HK-2 (cell line): ENCODE data around the gene IGSF8.

ENCODE experiments used
- DNase-seq: peaks from one replicate; pipeline ENCODE4 v3.0.0-alpha.2; 2018; ENCODE audit not compliant: unreplicated experiment

The IGSF8 gene, protein sequence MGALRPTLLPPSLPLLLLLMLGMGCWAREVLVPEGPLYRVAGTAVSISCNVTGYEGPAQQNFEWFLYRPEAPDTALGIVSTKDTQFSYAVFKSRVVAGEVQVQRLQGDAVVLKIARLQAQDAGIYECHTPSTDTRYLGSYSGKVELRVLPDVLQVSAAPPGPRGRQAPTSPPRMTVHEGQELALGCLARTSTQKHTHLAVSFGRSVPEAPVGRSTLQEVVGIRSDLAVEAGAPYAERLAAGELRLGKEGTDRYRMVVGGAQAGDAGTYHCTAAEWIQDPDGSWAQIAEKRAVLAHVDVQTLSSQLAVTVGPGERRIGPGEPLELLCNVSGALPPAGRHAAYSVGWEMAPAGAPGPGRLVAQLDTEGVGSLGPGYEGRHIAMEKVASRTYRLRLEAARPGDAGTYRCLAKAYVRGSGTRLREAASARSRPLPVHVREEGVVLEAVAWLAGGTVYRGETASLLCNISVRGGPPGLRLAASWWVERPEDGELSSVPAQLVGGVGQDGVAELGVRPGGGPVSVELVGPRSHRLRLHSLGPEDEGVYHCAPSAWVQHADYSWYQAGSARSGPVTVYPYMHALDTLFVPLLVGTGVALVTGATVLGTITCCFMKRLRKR

DNA sequence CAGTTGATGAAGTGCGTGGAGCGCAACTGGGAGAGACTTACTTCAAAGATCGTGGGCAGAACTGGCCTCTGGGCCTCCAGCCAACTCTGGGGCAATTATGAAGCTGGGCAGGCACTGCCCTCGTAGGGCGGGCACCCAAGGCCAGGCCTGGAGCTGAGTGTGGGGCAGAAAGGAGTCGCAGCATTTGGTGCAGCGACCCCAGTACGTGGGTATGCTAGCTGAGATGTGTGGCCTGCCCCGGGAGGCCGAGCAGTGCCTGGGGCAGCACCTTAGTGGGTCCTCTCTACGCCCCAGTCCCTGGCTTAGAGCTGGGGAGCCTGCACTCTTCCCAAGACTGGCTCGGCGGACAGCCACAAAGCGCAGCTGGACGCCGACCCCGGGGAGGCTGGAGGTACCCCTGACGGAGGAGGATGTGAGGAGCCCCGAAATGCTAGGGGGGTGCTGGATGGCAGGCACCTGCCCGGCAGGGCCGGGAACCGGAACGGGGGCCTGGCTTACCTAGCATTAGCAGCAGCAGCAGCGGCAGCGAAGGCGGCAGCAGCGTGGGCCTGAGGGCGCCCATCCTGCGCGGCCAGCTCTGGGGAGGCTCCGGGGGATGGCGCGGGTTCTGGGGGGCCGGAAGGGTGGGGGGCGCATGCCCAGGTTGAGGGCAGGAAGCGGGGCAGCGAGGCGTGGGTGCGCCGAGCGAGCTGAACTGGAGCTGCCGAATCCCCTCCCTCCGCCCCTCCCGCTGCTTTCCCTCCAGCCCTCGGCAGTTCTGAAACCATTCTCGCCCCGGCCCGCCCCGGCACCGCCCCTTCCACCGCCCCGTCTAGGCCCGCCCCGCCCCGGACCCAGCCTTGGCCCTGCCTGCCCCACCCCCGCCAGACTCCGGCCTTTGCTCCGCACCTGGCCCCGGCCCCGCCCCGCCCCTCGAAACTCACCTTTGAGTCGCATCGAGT is at the start of gene IGSF8:
TSS of gene IGSF8 (minus strand) at position 709 of the 941 bp plus-strand sequence. CDS start at position 562, 147 bp downstream.
- DNase-seq = peak; percentile 98

DNA sequence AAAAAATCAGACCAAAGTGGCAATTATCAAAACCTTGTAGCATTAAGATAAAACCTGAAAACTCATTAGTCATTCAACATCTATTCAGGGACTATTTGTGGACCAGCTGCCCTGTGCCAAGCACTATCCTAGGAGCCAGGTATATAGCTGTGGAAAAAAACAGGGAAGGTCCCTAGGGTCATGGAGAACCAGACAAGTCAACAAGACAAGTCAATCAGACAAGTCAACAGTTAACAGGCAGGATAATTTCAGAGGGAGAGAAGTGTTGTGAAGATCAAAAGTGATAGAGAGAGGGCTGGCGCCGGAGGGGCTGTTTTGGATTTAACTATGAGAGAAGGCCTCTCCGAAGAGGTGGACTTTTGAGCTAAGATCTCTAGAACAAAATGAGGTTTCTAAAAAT is 49.7 kb upstream of the IGSF8 start:
- DNase-seq = no peak

DNA sequence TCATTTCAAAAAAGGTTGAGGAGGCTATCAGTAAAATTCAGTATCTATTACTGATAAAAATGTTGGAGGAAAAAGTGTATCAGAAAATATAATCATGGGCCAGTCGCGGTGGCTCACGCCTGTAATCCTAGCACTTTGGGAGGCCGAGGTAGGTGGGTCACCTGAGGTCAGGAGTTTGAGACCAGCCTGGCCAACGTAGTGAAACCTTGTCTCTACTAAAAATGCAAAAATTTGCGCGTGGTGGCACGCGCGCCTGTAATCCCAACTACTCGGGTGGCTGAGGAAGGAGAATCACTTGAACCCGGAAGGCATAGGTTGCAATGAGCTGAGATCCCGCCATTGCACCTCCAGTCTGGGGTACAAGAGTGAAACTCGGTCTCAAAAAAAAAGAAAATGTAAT is 47.7 kb upstream of the IGSF8 start:
- DNase-seq = no peak

DNA sequence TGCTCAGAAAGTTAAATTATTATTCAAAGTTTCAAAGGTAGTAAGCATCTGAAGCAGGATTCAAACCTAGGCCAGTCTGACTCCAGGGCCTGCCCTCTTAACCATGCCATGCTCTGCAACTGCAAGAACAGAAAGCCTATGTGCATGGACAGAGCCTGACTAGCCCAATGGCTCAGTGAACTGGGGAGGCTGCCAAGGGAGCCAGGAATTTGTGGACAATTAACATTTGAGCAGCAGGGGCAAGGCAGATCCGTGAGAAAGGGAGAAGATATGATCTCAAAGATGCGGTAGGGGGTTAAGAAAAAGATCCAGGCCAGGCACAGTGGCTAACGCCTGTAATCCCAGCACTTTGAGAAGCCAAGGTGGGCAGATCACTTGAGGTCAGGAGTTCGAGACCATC is 46.5 kb upstream of the IGSF8 start:
- DNase-seq = no peak

DNA sequence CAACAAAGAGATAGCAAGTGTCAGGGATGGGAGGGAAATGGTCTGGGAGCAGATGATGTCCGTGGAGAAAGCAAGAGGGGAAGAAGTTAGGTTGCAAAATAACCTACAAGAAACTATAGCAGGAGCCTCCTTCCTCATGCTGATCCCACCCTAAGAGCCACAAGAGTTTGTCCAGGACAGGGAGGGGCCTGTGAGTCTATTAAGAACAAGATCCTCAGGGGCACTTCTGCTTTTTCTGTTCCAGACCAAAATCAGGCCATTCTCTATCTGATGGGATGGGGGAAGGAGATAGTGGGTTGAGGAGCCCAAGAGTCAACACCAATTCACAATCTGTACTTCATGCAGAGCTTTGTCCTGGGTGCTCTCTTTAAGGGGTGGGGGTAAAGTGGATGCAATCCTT is 45.3 kb upstream of the IGSF8 start:
- DNase-seq = no peak

DNA sequence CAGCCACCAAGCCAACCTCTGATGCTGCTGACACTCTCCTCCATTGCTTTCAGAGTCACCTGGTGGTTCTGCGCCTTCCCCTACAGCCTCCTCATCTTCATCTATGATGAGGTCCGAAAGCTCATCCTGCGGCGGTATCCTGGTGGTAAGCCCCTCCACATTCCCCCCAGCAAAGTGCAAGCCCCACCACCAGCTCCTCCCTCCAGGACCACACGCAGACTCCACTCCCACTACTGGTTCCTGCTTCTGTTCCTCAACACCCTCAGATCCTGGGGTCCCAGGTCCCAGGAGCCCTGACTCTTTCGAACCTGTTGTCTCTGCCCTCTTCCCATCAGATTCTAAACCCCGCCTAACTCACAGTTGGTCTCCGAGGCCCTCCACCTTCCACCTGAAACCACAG is 41.4 kb upstream of the IGSF8 start:
- no peak for DNase-seq

DNA sequence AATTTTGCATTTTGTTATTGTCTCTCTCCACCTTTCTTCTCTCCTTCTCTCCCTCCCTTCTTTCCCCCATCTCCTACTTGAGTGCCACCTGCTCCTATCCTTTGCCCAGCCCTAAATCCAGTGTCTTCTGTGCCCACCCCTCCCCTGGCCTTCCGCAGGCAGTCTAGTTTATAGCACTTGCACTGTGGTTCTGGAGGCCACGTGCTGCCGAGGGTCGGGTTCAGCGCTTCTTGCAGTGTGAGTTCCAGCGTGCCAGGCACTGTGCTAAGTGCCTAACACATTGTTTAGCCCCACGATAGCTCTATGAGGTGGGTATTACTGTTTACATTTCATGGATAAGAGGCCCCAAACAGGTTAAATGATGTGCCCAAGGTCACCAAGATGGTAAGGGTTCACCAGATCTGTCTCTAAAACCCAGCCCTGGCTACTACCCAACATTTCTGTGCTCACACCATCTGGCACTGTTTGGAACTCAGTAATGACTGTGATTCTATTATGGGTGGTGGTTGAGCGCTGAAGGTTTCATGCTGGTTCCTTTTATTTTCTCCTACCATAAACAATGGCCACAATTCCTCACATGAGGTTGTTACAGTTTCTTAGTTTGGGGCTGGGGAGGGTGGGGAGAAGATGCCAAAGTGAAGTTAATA is 38.9 kb upstream of the IGSF8 start:
- DNase-seq = no peak

DNA sequence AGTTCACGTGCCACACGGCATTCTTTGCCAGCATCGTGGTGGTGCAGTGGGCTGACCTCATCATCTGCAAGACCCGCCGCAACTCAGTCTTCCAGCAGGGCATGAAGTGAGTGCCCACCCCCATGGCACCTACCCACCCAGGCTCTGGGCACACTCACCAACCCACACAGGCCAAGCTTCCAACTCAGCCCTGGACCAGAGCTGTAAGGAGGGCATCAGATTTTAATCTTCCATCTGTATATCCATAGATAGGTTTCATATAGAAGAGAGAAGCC is 38.4 kb upstream of the IGSF8 start:
- DNase-seq = no peak

DNA sequence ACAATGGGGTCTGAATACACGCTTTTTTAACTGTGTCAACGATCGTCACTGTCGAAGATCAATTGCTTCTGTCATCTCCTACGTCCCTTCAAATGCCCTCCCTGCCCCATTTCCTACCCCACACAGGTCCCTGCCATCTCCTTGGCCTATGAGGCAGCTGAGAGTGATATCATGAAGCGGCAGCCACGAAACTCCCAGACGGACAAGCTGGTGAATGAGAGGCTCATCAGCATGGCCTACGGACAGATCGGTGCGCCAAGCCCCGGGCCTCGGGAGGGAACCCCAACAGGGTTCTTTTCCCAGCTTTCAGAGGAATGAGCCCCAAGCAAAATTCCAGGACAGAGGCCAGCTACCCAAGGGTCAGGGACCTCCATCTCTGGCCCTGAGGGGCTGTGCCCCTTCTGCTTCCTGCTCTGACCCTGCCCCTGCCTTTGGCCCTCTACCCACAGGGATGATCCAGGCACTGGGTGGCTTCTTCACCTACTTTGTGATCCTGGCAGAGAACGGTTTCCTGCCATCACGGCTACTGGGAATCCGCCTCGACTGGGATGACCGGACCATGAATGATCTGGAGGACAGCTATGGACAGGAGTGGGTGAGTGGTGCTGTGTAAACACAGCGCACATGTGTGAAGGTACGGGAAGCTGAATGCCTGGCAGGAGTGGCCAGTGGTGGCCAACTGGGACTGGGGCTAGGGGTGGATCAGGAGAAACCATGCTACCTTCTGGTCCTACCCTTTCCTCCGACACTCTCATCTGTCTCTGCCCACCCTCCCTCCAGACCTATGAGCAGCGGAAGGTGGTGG is 37.9 kb upstream of the IGSF8 start:
- no peak for DNase-seq

DNA sequence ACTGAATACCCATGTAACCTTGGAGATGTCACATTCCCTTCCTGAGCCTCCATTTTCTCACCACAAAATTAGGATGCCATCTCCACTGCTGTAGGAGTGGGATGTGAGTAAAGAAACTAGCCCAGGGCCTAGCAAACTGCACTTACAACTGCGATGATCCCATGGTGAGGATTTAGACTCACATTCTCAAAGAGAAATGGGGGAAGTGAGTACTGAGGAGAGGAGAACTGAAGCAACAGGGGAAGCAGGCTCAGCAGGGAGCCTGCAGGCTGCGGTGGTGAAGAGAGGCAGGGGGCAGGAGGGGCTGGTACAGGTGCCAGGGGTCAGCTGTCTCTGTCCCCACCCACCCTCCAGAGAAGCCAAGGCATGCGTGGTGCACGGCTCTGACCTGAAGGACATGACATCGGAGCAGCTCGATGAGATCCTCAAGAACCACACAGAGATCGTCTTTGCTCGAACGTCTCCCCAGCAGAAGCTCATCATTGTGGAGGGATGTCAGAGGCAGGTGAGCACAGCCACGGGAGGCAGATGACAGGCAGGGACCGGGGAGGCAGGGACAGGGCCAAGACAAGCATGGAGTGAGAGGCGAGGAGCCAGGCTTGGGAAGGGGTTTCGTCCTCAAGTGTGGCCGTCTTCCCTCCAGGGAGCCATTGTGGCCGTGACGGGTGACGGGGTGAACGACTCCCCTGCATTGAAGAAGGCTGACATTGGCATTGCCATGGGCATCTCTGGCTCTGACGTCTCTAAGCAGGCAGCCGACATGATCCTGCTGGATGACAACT is 36.6 kb upstream of the IGSF8 start:
- no peak for DNase-seq

DNA sequence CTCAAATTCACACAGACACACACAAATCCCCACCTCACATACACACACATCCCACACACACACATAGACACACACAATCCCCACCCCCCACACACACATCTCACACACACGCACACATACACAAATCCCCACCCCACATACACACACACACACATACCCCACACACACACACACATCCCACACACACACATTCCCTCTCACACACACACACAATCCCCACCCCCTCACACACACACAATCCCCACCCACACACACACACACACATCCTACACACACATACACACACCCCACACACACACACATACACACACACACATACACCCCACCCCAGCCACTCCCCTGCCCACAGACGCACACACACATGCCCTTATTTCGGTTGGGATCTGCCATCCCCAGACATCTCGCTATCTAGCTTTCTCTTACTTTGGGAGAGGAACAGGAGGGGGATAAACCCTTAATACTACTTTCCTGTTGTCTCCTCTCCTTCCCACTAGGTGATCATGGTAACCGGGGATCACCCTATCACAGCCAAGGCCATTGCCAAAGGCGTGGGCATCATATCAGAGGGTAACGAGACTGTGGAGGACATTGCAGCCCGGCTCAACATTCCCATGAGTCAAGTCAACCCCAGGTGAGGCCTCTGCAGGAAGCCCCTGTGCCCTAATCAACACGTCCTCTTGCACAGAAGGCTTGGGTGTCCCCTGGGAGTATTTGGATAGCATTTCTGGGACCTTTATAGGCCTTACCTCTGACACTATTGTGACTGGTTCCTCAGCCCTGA is 35.8 kb upstream of the IGSF8 start:
- no peak for DNase-seq

DNA sequence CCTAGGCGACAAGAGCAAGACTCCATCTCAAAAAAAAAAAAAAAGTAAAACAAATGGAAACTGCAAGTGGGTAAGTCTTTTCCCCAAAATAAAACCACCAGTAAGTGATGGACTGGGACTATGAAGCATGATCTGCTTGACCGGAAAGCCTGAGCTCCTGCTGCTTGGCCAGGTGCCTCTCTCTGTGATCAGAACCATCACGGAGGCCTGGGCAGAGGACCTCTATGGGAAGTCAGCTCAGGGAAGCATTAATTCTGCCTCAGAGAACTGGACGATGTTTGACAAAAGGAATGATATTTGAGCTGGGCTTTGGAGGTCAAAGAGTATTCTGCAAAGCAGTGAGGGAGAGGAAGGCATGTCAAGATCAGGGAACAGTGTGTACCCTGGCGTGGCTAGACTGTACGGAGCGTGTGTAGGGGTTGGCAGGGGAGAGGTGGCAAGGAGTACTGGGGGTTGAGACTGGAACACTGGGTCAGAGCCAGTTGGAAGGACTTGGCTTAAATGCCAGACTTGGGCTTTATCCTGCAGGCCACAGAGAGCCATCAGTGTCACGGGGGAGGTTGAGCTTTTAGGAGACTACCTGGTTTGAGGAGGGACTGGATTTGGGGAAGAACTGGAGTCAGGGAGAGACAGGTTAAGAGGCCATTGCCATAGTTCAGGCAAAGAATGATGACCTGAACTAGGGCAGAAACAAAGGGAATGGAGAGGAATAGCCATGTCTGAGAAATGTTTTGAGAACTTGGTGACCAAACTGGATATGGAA is 33.6 kb upstream of the IGSF8 start:
- DNase-seq = no peak

DNA sequence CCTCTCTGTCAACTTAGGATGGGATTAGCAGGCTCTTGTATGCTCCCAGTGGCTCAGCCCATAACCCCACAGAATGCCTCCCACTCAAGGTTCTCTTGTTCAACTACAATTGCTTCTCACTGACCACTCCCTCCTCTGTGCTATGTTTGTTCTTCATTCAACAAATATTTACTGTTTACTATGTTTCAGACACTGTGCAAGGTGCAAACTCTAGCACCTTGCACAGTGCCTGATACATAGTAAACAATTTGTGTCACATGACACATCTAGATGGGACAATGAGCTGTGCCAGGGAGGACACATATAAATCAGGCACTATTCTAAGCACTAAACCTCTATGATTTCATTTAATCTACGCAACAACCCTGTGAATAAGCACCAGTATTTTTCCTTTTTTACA is 32.5 kb upstream of the IGSF8 start:
- no peak for DNase-seq

DNA sequence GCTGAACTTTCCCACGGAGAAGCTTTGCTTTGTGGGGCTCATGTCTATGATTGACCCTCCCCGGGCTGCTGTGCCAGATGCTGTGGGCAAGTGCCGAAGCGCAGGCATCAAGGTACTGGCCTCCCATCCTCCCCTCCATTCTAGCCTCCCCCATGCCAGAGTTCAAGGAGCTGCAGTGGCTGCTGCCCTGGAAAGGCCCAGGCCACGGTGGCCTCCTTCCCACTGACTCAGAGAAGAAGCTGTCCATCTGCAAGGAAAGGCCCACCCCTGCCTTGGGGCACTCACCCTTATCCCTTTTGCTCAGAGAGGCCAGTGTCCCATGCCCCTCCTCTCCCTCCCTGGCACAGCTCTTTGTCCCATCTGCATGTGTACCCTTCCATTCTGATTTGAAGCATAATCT is 32.1 kb upstream of the IGSF8 start:
- no peak for DNase-seq

DNA sequence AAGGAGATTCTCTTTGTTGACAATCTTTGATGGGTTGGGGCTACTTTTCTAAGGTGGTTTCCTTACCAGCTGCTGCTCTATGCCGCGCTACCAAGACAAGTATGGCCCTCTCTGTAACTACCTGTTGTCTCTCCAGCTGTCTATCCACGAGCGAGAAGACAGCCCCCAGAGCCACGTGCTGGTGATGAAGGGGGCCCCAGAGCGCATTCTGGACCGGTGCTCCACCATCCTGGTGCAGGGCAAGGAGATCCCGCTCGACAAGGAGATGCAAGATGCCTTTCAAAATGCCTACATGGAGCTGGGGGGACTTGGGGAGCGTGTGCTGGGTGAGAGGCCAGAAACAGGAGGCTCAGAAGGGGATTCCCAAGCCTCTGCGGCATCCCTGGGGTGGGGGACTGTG is 31.5 kb upstream of the IGSF8 start:
- no peak for DNase-seq

DNA sequence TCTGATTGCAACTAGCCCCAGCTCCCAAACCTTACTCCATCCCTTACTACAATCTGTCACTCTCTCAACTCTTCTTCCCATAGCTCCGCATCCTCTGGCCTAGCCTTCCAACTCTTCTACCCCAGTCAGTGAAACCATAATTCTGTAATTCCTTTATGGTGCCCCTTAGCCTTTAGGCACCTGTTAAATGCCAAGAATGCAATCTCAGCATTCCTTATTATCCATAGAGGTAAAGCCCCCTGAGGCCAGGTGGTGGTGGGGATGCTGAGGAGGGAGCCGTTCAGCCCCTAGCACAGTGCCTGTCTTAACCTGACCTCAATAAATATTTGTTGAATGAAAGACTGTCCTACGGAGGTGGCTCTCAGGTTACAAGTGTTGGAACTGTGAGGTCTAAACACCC is 31.1 kb upstream of the IGSF8 start:
- DNase-seq = no peak

DNA sequence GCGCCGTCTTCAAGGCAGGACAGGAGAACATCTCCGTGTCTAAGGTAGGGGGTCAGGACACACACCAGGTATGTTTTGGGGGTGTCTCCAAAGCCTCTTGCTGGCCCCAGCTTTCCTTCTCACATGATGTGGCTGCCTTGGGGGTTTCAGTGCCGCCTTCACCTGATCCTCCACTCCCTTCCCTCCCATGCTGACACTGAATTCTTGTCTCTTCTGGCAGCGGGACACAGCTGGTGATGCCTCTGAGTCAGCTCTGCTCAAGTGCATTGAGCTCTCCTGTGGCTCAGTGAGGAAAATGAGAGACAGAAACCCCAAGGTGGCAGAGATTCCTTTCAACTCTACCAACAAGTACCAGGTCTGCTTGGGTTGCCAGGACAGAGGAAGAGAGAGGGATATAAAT is 30.6 kb upstream of the IGSF8 start:
- DNase-seq = peak; percentile 41

DNA sequence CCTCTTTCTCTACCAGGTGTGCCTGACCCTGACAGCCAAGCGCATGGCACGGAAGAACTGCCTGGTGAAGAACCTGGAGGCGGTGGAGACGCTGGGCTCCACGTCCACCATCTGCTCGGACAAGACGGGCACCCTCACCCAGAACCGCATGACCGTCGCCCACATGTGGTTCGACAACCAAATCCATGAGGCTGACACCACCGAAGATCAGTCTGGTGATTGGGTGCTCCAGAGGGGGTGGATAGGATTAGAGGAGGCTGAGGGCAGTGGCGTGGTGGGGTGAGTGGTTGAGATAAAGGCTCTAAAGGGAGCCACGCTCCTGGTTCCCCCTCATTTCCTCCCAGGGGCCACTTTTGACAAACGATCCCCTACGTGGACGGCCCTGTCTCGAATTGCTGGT is 30.2 kb upstream of the IGSF8 start:
- no peak for DNase-seq
